Kidney glomerular epithelial cell (primary cell): Measurements from ENCODE around the gene ADSS2.
"Not testable (repeated sequence)": the region's sequence is repeated elsewhere in the genome, so short reads cannot be mapped to it uniquely, and the experiment has no call there.

Experiments used
- DNase-seq: peaks from one replicate; lab custom pipeline; 2025; lab: John Stamatoyannopoulos, UW

Gene ADSS2

DNA sequence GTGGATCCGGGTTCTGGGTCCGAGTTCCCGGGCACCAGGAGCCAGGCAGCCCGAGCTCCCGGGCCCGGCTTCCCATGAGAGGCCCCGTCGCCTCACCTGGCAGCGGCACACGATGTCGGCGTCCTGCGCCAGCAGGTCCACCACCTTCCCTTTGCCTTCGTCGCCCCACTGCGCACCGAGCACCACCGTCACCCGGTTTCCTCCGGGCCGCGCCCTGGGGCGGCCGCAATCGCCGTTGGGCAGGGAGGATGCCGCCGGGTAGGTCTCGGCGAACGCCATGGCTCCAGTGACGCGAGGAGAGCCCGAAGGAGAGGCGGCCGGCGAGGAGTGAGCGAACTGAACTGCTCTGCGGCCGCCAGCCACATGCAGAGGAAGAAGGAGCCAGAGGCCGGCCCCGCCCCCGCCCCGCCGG is at the start of gene ADSS2:
Gene ADSS2, minus strand, starts transcription at position 371 of the 412 bp plus-strand sequence. Its CDS starts 92 bp downstream, at position 279.
- no peak for DNase-seq

DNA sequence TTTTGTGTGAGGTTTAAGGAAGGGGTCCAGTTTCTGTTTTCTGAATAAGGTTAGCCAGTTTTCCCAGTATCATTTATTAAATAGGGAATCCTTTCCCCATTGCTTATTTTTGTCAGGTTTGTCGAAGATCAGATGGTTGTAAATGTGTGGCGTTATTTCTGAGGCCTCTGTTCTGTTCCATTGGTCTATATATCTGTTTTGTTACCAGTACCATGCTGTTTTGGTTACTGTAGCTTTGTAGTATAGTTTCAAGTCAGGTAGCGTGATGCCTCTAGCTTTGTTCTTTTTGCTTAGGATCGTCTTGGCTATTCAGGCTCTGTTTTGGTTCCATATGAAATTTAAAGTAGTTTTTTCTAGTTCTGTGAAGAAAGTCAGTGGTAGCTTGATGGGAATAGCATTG is 48.8 kb upstream of the ADSS2 start:
- DNase-seq: not testable (repeated sequence)

DNA sequence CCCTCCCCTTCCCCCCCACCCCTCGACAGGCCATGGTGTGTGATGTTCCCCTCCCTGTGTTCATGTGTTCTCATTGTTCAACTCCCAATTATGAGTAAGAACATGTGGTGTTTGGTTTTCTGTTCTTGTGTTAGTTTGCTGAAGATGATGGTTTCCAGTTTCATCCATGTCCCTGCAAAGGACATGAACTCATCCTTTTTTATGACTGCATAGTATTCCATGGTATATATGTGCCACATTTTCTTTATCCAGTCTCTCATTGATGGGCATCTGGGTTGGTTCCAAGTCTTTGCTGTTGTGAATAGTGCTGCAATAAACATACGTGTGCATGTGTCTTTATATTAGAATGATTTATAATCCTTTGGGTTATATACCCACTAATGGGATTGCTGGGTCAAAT is 47.8 kb upstream of the ADSS2 start:
- not testable (repeated sequence) for DNase-seq

DNA sequence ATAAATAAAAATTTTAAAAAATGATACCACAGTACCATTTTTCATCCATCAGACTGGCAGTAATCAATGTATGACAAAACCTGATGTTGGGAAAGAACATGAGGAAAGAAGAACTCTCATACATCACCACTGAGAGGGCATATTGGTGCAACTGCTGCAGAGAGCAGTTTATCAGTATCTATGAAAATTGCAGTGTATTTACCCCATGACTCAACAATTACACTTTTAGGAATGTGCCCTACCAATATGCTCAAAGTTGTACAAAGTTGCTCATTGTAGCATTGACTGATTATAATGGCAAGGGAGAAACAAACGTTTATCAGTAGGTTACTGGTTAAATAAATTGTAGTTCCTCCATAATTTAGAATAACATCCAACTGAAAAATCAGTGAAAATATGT is 46.1 kb upstream of the ADSS2 start:
- DNase-seq: no peak

DNA sequence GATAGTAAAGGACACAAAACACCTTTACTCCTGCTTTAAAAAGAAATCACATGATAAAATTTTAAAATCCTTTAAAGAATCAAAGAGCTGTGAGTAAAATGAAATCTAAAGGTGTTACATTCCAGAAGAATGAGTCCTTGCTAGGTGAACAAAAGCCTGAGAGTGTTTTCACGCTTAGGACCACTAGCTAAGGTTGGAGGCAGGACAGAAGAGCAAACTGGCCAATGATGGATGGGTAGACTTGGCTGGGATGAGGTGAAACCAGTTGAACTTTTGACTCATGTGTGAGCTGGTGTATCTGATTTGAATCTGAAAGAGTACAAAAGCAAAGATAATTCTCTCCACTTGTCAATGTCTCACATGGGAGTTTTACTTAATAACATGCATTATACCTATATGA is 44.5 kb upstream of the ADSS2 start:
- no peak for DNase-seq

DNA sequence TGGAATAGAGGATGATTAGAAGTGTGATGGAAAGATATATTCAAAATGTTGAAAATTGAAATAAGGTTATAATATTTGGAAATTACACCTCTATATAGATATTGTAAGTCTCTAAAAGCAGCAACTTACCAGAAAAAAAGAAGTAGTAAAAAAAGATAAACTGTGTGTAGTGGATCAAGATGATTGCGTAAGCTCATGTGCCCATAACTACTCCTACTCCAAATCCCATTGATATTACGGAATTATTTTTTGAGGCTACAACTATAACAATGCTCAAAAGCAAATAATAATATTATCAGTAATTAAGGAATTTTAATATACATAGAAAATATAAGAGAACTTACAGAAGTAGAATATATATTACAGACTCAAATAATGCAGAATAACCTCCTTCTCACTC is 42.9 kb upstream of the ADSS2 start:
- no peak for DNase-seq

DNA sequence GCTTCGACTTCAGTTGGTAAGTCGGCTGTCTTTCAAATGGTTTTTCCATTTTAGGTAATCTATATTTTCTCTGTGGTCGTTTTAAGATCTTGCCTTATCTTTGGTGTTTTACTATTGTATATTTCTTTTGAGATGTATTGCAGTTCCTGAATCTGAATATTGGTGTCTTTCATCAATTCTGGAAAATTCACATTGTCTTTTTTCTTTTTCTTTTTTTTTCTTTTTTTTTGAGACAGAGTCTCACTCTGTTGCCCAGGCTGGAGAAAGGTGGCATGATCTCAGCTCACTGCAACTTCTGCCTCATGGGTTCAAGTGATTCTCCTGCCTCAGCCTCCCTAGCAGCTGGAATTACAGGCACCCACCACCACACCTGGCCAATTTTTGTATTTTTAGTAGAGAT is 33.3 kb upstream of the ADSS2 start:
- not testable (repeated sequence) for DNase-seq

DNA sequence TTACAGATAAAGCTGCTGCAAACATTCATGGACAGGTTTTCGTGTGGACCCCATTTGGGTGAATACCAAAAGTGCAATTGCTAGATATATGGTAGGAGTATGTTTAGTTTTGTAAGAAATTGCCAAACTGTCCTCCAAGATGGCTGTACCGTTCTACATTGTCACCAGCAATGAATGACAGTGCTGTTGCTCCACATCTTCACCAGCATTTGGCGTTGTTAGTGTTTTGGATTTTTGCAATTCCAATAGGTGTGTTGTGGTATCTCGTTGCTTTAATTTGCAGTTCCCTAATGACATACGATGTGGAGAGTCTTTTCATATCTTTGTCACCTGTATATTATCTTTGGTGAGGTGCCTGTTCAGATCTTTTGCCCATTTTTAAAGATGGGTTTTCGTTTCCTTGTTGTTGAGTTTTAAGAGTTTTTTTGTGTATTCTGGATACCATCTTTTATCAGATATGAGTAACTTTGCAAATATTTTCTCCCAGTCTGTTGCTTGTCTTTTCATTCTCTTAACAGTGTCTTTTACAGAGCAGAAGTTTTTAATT is 21.4 kb upstream of the ADSS2 start:
- DNase-seq: no peak

DNA sequence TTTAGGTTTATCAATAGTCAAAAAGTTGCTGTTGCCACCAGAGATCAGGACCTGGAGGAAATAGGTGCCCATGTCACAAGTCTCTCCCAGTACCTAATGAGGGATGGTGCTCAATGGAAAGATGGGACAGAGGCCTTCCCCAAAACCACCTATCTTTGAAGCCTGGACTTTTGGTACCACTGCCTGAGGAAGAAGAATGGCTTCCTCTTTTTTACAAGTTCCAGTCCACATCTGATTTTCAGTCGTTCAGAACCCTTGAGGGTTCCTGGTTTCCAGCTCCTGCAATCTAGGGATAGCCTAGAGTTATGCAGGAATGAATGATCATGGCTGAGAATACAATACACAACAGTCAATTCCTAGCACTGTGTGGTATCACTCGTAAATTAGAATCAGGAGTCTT is 15.0 kb upstream of the ADSS2 start:
- no peak for DNase-seq

DNA sequence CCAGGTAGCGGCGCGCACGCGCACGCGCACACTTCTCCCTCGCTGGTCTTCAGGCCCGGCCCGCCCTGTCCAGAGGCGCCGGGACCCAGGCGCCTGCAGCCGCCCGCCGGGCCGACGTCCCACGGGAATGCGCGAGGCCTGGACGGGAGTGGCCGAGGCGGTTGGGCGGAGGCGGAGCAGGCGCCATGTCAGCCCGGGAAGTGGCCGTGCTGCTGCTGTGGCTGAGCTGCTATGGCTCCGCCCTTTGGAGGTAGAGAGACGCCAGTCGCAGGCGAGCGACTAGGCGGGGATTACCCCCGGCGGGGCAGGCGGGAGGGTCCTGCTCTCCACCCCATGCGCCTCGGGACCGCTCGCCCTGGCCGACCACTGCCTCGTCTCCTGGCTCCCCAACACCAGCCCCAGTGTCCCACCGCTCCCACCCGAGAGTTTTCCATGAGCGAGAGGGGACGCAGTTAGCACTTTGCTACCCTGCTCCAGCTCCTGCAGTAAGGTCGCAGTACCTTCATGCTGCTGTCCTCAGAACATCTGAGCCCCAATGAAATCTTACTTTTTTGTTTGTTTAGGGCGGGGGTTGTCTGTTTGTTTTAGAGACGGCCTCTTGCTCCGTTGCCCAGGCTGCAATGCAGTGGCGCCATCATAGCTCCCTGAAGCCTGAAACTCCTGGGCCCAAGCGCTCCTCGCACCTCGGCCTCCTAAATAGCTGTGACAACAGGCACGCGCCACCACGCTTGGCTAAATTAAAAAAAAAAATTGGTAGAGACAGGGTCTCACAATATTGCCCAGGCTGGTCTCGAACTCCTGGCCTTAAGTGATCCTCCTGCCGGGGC is 9.7 kb upstream of the ADSS2 start, which contains the start of gene CATSPERE:
Gene CATSPERE, plus strand, starts transcription at position 29 of the 827 bp plus-strand sequence. Its CDS starts 157 bp downstream, at position 186.
- peak; percentile 68 for DNase-seq

DNA sequence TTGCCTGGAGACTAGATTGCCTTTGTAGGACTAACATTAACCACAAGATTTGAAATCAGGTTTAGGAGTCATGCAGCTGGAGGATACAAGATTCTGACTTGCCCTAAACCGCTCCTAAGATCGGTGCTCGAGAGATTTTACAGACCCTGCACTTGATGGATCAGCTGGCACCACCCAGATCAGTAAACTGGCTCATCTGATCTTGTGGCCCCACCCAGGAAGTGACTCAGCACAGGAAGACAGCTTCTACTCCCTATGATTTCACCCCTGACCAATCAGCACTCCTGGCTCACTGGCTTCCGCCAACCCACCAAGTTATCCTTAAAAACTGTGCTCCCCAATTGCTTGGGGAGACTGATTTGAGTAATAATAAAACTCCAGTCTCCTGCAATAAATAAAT is 8.5 kb upstream of the ADSS2 start:
- no peak for DNase-seq

DNA sequence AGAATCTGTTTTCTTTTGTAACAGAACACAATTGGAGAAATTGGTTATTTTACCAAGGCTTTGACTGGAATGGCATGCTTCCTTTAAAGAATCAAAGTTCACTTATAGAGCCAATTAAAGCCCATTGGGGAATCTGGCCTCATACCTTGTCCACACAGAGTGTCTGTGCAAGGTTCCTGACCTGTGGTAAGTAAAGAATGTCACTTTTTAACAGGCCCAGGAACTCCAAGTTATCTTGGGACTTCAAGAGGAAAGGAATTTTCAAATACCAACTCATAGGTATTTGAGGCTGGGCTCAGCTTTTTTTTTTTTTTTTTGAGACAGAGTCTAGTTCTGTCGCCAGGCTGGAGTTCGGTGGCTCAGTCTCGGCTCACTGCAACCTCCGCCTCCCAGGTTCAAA is 7.1 kb upstream of the ADSS2 start:
- DNase-seq: no peak

DNA sequence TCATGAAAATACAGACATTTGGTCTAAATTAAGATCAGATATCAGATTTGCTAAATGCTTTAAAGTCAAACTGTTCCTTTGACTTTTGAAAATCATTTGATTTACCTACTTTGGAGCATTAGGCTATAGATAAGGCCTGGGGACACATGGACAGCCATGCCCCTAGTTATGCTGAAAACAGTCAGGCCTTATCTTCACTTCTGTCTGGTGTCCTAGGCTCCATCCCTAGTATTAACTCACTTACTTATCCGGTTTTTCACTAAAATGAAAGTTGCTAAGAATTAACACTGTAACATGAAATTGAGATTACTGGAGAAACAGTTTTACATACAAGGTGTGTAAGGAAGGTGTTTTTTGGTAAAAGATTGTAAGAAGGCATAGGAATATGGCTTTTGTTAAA is 4.9 kb upstream of the ADSS2 start:
- no peak for DNase-seq

DNA sequence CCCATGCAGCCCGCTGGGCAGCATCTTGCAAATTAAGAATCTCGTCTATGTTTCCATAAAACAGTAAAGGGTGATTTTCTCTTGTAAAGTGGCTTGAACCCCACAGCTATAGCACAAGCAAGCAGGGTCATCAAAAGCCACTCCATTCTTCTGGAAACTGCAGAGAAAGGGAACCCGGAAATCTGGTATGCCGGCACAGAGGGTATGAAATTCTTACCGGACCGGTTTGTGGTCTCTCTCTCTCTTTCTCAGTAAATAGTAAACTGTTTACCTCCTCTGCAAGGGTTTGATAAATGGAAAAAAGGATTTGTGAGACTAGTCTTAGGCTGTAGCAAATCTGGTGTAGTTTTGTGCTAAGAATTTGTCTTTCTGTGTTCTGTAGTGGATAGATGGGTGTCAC is 2.7 kb upstream of the ADSS2 start:
- no peak for DNase-seq

DNA sequence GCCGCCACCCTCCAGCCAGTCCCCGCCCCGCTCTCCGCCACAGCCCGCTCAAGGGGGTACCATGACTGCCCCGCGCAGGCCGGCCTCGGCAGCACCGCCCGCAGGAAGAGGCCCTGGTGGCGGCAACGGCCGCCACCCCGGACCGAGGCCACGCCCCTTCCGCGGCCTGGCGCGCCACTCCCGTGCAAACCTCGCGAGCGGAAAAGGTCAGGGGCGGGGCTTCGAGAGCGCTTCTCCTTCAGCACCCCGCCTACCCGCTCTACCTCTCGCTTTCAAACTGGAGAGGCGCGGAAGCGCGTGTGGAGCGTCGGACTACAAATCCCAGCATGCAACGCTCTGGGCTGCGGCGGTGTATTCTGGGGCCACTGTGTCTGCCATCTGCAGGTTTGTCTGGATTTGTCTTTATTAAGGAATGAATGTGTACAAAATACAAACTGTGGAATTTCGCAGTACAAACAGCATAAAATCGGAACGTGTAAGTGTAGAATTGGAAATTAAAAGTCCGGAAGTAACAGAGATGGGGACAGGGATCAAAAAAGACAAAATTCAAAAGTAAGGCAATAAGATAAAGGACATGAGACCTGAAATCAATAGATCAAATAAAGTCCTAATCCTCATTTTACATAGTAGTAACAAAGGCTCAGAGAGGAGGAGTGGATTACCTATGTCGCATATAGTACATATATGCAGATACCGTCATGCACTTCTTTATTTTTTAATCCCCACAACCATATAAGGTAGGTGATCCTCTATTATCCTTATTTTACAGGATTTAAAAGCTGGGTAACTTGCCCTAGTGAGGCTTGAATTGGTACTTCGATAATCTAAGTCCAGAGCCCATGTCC is 464 bp upstream of the ADSS2 start:
- peak; percentile 96 for DNase-seq

DNA sequence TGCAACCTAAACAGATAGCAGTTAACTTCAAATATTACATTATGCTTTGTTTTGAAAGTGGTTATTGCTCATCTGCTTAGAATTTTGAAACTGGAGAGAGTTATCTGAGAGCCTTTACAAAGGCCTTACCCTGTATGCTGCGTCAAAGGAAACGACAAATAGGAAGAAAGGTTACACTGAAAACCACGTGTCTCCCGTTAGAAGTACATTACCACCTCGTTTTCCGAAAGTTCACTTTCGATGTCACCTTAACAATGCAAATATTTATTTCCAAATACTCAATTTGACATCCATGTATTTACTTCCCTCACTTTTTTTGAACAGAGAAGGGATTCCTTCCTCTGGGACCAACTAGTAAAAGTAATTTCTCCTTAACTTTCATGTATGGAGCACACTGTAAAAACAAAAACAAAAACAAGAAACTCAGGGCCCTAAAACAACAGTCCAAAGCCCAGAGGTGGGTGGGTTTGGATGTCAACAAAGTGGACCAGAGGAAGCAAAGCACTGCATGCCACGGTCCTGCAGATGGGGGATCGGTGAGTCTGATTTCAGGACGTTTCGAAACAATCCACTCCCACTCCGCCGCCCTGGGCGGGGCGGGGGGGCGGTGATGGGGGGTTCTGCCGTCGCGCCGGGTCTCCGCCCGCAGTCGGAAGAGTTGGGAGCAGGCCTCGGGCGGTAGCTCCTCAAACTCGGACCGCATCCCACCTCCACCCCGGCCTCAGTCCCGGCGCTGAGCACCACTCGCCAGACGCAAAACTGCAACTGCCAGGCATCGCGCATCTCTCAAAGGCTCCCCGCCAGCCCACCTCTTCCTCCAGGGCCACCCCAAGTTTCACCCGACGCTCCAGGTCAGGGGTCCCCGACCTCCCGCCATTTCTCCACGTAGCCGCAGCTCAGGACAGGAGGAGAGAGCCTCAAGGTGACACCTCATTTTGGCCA is 841 bp downstream of the ADSS2 start:
- peak; percentile 39 for DNase-seq

DNA sequence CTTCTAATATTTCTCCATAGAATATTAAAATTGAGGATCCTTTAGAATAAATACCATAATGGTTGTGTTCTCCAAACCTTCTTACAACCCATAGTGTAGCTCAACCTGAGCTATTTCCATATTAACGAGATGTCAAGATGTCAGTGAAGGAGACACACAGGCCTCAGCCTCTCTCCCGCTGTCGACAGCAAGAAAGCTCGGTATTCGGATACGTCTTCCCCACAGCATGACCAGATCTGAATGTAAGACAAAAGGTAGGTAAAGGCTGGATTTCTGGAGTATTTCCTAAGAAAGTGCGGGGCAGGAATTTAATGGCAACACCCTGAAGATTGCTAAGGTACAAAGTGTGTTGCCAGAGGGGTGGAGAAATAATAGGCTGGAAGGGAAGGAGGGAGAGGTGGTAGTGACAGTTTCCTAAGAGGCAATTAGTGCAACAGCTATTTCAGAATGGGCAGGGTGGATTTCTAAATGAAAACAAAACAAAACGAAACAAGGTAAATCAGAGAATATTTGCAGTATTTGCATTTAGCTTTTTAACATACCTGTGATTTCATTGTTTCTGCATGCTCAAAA is 1.7 kb downstream of the ADSS2 start:
- no peak for DNase-seq

DNA sequence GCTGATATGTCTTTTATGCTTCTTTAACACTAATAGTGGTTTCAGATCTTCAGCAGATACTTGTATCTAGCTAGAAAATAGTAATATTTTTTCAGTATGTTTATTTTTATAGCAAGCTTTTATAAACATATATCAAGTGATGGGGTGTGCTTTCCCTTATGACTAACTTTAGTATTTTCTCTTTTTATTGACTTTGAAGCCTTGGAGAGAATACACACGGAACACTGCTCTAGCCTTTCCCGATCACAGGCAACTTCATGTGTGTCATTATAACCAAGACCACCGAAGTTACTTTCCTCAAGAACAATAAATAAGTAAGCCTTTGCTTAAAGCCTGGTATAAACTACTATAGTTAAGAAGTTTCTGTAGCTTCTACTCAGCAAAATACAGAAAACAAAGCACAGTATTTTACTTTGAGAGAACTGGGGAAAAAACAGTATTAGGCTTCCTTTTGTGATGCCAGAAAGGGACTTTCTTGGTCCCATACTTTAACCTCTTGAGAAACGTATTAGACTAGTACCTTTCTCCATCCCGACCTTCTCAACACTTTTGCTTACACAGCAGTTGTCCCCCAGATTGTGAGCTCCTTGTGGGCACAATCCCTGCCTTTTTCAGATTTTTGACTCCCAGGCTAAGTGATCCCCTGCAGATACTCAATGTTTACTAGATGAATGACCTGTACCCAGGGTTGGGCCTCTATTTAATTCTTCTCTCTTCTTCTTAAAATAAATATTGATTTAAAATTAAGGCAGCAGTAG is 3.3 kb downstream of the ADSS2 start:
- no peak for DNase-seq

DNA sequence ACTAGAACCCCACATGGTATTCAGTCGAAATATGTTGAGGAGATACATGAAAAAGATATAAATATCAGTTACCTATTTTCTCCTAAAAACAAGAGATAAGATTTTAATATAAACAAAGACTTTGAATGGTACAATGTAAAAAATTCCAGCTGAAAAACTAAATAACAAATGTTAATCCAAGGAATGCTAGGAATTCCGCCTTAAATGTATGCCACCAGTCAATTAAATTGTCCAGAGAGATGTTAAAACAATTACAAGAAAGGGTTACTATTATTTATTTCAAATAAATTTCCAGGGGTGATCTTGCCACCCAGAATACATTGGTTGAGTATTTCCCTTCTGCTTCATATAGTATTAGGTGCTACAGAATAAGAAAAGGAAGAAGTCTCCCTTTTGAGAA is 4.2 kb downstream of the ADSS2 start:
- DNase-seq: no peak

DNA sequence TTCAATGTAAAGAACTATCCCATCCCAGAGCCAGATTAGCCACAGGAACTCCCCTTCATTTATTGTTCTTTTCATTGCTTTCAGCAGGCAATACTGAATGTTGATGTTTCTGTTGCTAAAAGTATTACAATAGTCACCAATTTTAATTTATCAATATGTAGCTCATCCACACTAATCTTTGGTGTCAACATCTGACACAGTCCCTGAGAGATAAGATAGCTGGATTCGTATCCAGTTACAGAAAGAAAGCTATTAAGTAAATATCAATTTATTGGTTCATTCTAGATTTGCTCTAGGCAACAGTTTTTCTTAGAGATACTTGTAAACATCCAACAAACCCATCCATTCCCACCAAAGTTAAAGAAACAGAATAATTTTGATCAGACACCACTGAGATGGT is 4.7 kb downstream of the ADSS2 start:
- no peak for DNase-seq
